AG08396 (cell line): ENCODE data around the gene ATP1B1.
A peak's percentile ranks its signal among the peaks of the same experiment; 100 is the strongest.
"Not testable (repeated sequence)": the region's sequence is repeated elsewhere in the genome, so short reads cannot be mapped to it uniquely, and the experiment has no call there.

ENCODE experiments used
- DNase-seq: peaks from one replicate; pipeline ENCODE4 v3.0.0; 2012; ENCODE audit warnings: low spot score, mixed read lengths

The ATP1B1 gene

DNA sequence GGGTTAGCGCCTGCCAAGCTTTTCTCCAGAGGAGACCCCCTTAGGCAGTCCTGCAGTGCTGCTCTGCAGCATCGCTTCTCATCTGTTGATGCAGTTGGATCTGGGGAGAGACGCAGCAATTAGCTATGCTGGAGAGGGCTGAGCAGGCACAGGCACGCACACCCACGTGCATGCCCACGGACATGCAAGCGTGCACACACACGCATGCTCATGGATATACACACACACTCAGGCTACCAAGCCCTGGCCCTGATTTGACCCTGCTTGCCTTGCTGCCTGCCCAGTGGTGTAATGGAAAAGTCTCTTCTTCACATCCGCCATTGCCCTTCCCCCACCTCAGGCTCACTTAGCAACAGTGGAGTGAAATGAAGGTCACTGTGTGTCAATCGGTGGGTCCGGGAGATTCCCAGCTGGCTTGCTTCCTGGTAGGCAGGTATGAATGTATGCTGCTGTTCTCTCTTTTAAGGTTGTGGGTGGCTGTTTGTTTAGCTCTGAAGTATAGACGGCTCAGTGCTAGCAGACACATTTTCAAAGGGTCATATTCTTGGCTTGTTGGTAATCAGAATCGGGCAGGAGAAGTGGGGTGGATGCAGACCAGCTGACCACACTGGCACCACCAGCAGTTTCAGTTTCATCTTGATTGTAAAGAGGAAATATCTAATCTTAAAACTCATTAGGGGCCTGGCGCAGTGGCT is 9.5 kb downstream of the ATP1B1 start:
- DNase-seq = no peak

DNA sequence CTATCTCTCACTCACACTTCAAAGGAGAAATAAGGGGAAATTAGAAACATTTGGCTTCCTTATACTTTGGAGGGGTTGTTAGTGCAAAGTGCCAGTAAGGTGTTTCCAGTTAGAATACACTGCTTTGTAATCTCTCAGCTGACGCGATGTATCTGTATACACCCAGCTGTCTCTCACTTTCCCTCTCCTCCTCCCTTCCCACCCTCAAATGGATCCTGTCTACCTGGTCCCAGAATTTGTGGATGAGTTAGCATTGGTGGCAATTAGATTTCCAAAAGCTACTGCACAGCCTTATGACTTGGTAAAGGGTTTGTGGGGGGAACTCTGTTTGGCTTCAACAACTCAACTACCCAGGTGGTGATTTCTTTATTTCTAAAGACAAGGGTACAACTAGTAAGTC is 10.5 kb downstream of the ATP1B1 start:
- no peak for DNase-seq

DNA sequence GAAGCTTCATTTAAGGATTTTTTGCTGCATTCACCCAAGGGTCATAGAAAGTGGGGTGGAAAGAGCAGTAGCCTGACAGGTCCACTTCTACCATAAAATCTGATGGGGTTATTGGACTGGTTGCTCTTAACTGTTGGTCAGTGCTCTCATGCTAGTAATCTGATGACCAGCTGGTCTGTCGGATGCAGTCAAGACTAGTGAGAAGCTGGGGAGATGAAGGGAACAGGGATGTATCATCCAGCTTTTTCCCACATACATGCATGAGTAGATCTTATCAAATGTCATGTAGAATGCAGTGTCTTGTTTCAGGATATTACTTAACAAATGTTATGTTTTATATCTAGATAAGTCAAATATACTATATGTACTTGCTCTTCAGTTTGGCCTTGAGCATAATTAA is 11.1 kb downstream of the ATP1B1 start:
- no peak for DNase-seq

DNA sequence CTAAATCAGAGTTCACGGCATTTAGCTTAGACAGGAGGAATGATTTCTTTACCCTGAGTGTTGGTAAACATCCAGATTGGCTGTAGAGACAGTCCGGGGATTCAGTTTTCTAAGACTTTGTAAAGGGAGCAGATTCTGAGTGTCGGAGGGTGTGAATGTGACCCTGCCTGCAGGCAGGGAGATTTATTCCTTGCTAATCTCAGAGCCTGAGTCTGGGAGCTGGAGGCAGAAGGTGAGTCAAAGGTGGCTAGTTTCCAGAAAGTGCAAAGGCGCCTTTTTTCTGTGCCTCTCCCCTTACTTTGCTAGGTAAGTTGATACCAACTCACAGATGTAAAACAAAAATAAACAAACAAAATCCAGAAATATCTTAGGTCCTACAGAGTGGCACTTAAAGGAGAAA is 11.7 kb downstream of the ATP1B1 start:
- no peak for DNase-seq

DNA sequence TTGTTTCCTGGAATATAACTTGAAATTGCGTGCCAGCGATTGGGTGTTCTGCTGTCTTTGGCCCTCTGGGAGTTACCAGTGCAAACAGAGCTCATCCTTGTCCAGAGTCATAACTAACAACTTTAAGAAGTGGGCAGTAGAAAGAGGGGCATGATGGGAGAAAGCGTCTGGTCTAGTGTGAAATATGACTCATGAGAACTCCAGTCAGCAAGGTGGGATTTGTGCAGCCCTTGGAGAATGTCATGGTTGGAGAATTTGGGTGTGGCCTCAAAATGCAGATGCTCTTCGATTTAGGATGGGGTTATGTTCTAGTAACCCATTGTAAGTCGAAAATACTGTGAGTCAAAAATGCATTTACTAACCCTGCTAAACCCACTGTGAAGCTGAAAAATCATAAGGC is 12.9 kb downstream of the ATP1B1 start:
- peak; percentile 52 for DNase-seq

DNA sequence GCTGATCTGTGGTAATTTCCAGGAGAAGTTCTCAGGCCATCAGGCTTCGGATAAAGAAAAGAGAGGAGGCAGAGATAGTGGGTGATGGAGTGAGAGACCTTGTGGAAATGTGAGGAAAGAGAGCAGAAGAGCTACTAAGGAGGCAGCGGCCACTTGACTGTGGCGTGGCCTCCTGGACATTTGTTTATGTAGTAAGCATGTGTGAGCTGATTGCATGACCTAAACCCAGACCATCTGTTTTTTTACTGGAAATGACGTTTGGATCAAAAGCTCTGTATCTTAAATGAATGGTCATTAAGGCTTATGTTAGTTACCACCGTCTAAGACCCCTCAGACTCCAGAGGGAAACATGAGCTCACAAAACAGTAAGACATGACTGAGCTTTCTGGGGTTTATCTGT is 13.6 kb downstream of the ATP1B1 start:
- no peak for DNase-seq

DNA sequence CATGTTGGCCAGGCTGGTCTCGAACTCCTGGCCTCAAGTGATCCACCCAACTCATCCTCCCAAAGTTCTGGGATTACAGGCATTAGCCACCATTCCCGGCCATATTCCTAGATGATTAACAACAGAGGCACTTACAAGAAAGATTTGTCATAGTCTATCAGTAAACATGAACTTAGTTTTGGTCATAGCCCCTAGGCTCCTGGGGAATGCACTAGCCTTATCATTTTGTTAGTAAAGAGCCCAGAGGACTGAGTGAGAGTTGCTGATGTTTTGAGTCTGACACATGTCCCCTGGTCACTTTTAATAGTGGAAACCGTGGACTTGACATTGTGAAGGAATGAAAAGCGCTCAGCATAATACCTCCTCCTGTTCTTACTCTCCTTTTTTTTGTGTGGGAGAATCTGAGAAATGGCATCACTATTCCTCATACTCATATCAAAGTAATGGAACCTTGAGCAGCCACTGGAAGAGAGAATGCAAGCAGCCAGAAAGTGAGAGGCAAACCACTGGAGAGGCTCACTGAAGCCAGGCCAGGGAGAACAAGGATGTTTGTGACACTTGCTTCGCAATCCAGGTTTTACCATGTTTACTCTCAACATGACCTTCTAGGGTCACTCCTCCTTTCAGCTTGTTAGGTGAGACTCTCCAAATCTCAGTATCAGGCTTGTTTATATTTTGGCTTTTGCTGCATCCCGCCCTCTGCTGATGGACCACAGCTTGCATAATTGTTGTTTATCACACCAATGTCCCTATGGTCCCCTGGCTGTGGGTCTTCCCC is 14.8 kb downstream of the ATP1B1 start:
- DNase-seq = no peak

DNA sequence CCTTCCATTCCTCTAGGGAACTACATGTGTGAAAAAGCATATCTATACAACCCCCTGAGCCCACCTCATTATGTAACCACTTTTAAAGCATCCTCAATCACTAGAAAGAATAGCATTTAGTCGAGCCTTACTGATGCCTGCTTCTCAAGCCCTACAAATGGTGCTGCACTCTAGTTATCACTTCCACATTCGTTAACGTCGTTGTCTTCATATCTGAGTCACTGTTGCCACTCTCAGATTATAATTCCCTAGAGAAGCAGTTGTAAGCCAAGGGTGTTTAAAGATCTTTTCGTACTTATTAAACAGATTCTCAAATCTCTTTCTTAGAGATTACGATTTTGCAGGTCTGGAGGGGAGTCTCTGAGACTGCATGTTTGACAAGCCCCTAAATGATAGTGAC is 16.5 kb downstream of the ATP1B1 start:
- DNase-seq = no peak

DNA sequence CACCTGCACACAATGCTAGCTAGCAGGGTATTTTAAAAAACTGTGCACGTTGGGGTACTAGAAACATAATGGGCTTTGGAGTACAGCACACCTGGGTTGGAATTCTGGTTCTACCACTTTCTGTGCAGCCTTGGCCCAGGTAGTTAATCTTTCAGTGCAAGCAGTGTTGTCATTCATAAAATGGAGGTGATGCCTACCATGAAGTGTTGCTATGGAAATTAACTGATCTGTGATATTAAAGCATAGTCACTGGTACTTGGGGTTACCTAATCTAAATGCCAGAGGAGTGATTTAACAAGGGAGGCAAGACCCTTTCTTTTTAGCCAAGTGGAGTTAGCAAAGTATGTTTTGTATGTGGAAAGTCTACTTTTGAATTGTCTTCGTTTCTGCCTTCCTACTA is 18.0 kb downstream of the ATP1B1 start:
- no peak for DNase-seq

DNA sequence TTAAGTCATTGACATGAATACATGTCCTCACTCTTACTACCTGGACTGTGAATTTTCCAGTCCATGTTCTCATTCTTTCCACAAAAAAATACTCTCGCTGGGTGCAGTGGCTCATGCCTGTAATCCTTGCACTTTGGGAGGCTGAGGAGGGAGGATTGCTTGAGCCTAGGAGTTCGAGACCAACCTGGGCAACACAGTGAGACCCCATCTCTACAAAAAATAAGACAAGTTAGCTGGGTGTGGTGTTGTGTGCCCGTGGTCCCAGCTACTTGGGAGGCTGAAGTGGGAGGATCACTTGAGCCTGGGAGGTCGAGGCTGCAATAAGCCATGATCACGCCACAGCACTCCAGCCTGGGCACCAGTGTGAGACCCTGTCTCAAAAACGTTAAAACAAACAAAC is 19.1 kb downstream of the ATP1B1 start:
- DNase-seq = not testable (repeated sequence)

DNA sequence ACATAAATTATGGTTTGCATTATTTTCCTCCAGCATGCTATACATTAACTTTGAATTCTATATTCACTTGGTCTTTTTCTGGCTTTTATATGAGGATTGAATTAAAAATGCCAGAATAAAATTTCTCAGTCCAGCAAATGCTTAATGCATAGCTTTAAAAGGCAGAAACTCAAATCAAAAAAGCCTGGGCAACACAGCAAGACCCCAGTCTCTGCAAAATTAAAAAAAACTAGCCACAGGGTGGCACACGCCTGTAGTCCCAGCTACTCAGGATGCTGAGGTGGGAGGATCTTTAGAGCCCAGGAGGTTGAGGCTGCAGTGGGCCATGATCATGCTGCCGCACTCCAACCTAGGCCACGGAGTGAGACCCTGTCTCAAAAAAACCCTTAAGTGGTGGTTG is 19.8 kb downstream of the ATP1B1 start:
- DNase-seq = no peak

DNA sequence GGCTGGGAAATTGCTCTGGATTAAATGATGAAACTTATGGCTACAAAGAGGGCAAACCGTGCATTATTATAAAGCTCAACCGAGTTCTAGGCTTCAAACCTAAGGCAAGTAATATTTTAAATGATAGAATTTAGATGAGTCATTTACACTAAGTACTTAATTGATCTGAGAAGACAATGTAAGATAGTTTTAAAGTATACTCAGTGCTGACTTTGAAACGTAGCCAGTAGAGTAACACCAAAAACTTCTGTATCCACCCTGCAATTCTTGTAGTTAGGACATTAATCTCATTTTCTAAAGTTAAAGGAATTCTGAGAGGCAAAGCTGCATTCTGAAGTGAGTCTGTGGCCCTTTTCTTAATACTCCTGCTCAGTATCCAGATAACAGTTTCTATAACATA is 20.8 kb downstream of the ATP1B1 start:
- no peak for DNase-seq

DNA sequence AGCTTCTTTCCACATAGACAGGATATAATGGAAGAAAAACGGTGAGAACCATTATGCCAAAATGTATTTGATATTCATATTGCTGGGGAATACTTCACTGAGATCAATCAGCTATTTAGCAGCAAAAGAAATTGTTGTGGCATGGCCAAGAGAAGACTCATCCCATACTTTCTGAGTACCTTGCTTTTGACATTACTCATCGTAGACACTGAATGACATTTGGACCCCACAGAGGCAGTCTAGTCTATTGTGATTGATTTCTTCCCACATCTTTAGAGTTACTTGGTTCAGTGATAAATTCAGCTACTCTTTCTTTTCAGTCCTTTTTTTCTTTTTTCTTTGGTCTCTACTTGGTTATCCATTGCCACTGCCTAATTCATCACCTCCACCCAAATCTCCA is 22.1 kb downstream of the ATP1B1 start:
- DNase-seq = no peak

DNA sequence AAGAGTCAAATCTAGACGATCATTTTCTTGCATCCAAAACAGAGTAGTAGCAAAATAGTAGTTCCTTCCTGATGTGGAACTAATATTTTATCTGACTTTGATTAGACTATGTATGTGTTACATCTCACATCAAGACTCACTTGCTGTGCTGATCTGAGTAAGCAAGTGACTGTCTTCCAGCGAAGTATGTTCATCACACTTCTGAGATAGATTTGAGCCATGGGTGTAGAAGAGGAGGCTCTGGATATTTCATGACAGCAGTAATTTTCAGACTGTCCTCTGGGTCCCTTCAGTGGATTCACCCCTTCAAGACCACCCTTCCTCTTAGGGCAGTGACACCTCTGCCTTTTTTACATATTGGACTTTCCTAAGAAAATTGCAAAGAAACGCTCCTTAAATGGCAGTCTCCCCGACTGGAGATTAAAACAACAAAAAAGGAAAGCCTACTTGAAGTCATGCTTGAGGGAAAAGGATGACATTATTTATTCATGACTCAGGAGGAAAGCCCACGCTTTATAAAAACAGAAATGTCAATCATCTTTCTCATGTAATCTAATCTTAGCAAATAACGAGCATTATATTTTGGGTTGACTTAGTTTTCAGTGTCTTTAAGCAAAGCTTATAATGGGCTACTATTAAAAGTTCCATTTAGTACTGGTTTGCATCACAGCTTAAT is 22.8 kb downstream of the ATP1B1 start:
- DNase-seq = no peak

DNA sequence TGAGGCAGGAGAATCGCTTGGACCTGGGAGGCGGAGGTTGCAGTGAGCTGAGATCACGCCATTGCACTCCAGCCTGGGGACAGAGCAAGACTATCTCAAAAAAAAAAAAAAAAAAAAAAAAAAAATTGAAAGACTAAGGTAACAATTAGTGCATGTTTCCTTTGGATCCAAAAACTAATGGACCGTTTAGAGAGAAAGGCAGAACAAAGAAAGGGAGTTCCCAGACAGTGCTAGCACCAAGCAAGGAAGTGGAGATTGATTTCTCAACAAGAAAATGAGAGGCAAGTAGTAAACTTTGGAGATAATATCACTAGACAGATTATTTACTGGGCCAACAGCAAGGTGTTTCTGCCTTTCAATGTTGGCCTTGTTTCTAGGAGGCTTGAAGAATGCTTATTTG is 24.2 kb downstream of the ATP1B1 start:
- DNase-seq = no peak

DNA sequence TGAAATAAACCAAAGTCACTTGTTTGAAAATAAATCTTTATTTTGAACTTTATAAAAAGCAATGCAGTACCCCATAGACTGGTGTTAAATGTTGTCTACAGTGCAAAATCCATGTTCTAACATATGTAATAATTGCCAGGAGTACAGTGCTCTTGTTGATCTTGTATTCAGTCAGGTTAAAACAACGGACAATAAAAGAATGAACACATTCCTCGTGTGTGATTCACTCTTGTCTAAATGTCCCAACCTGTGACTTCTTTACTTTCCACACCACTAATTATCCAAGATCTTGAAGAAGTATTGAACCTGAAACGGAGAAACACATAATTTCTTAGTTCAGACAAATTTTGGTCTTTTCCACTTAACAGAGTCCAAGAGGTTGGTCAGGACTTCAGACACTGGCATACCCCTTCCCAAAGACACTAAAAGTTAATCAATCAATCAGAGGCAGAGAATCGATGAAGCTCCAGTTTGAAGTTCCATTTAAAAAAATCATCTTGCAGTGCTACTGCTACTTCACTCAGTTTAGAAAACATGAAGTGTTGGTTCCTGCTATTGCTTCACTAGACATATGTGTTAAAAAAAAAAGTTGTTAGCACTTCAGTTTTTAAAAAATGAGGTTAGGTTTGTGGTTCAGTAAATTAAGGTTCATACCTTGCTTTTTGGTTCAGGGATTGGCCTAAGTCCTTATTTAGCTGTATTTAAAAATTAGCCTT is 26.2 kb downstream of the ATP1B1 start:
- DNase-seq = no peak

DNA sequence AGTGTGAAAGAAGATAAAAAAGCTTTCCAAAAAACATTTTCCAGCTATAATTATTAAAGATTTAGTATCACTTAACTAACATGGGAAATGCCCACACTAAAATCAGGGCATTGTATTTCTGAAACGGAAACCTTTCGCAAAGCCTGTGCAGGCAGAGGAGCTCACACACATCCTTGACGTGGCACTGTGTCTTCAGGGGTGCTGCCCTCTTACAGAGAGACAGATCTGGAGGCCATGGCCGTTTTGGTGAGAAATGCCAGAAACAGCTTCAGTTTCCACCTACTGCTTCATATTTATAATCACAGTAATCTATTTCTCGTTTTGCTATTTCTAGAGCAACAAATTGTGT is 26.7 kb downstream of the ATP1B1 start:
- DNase-seq = no peak

DNA sequence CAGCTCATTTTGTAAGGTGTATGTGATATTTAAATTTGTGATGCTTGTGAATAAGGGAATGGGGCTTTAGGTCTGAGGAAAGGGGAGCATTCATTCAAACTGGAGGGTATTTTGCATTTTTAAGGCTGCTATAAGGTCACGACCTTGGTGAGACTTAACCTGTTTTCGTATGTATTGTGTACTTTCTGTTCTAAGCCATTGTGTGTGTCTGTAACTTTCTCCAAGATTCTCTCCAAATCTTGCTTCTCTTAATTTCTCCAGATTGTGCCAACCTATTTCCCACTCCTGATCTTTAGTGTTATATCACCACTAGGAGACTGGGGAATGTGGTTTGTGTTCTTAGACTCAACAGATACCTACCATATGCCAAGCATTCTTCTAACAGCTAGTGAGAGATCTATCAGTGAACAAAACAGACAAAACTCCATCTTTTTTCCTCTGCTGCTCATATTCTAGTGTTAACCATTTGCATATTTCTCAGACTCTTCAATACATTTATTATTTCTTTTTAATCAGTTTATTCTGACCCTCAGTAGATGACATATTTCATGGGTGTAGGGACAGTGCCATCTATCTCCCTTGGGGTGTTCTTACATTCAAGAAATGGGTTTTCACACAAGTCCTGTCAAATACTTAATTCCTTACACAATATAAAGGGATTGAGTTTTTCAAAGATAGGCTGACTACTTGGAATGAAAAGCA is 27.5 kb downstream of the ATP1B1 start:
- no peak for DNase-seq

DNA sequence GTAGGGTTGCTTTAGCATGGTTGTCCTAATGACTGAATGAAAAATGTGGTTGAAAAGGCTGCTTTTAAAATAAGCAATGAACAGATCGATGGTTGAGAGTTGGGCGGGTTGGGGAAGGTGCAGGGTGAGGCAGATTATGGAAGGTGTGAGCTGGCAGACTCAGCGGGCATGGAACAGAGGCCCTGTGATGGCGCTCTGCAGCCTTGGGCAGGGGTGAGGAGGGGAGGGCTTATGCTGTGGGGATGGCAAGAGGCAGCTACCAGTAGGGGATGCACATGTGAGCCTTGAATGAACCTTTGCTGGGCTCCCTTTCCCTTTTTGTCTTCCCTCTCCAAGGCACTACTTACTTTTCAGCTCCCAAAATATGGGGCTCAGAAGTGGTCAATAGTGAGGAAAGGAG is 30.9 kb downstream of the ATP1B1 start:
- DNase-seq = no peak

DNA sequence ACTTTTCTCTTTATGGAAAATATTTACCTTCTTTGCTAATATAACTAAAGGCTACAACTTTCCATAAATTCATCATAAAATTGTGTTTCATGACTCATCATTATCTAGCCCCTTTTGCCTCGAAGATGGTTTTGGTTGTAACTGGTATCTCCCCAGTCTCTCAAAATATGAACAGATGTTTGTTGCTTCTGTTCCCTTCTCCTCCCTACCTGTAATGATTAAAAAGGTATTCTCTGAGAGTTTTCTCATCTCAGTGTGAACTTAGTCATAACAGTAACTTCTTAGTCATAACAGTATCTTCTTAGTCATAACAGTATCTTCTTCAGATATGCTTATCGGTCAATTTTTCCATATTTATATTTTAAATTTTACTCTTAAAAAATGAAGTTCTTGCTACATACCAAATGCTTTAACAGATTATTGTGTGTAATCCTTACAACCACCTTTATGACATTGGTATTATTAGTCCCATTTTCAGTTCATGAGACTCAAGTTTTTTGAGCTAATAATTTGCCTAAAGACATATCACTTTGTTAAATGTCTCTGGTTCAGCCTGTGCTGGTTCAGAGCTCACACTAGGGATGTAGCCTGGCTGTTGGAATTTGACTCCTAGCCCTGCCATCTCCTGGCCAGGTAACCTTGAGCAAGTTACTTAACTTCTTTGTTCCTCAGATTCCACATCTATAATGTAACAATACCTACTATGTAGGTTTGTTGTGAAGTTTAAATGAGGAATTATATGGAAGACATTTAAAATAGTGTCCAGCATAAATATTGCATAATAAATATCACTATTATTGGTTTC is 32.6 kb downstream of the ATP1B1 start:
- DNase-seq = no peak

DNA sequence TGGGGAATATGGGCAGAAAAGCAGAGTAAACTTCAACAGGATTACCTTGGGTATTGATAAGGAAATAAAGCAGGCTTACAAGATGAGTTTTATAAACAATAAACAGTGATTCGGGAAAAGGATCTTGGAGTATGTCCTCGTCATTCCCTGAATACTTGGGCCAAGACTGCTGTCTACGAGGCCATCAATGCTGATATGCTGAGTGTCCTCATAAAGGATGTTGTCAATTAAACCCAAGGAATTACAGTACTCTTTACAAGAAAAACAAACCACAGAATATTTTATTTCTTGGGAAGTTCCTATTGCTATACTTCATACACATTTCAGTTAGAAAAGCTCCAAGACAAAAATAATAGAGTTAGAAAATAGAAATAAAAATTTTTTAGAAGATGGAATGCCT is 34.9 kb downstream of the ATP1B1 start:
- DNase-seq = no peak
